Astrocyte (in vitro differentiated cells and primary cell): ENCODE results near the gene IER3. TPM values are rescaled to one million over a fixed set of nuclear protein-coding genes. Genes with fewer than 3 reads are reported as not detected.
"Not testable (repeated sequence)": the region's sequence is repeated elsewhere in the genome, so short reads cannot be mapped to it uniquely, and the experiment has no call there.

ENCODE experiments used
- DNase-seq: peaks from one replicate; pipeline ENCODE4 v3.0.0-alpha.2; 2010; ENCODE audit warnings: low read depth
- FAIRE-seq: peaks from 2 replicates; lab custom pipeline; 2011; peaks lifted over from hg19 to GRCh38; lab: Jason Lieb, UNC
- H2AFZ ChIP-seq: 2 replicates; pipeline ENCODE4 v1.6.0; 2012; ENCODE audit warnings: low read depth, low read length, inconsistent platforms
- H3K27ac ChIP-seq: 2 replicates; pipeline ENCODE4 v1.5.1; 2011; ENCODE audit warnings: low read depth, low read length, inconsistent platforms
- H3K27me3 ChIP-seq: 2 replicates; pipeline ENCODE4 v1.6.0; 2011; ENCODE audit warnings: low read length, inconsistent platforms; ENCODE audit not compliant: insufficient read depth
- H3K36me3 ChIP-seq: 2 replicates; pipeline ENCODE4 v1.5.1; 2011; ENCODE audit warnings: low read length, inconsistent platforms; ENCODE audit not compliant: insufficient read depth
- H3K4me1 ChIP-seq: 2 replicates; pipeline ENCODE4 v1.5.1; 2011; ENCODE audit warnings: low read length, inconsistent platforms; ENCODE audit not compliant: insufficient read depth
- H3K4me2 ChIP-seq: 2 replicates; pipeline ENCODE4 v1.6.0; 2012; ENCODE audit warnings: low read length, inconsistent platforms
- H3K4me3 ChIP-seq: 2 replicates; pipeline ENCODE4 v1.5.1; 2011; ENCODE audit warnings: low read depth, mild to moderate bottlenecking, low read length, inconsistent platforms; ENCODE audit not compliant: insufficient read depth
- H3K79me2 ChIP-seq: 2 replicates; pipeline ENCODE4 v1.6.0; 2012; ENCODE audit warnings: mild to moderate bottlenecking, low read length, inconsistent platforms; ENCODE audit not compliant: insufficient read depth
- H3K9ac ChIP-seq: 2 replicates; pipeline ENCODE4 v1.6.0; 2012; ENCODE audit warnings: mild to moderate bottlenecking, low read length, inconsistent platforms
- H3K9me3 ChIP-seq: 2 replicates; pipeline ENCODE4 v1.5.1; 2012; ENCODE audit warnings: low read depth, mild to moderate bottlenecking, low read length, inconsistent platforms; ENCODE audit not compliant: insufficient read depth
- H4K20me1 ChIP-seq: 2 replicates; pipeline ENCODE4 v1.6.0; 2012; ENCODE audit warnings: low read length, inconsistent platforms; ENCODE audit not compliant: insufficient read depth
- H3K27ac Mint-ChIP-seq: one replicate; pipeline ENCODE4 v1.8.0; 2021; ENCODE audit warnings: mild to moderate bottlenecking, mixed read lengths; ENCODE audit not compliant: unreplicated experiment
- H3K27me3 Mint-ChIP-seq: one replicate; pipeline ENCODE4 v1.8.0; 2021; ENCODE audit warnings: low read depth, mixed read lengths; ENCODE audit not compliant: unreplicated experiment
- H3K36me3 Mint-ChIP-seq: one replicate; pipeline ENCODE4 v1.8.0; 2021; ENCODE audit warnings: low read depth, mixed read lengths; ENCODE audit not compliant: unreplicated experiment
- H3K4me1 Mint-ChIP-seq: one replicate; pipeline ENCODE4 v1.8.0; 2021; ENCODE audit warnings: low read depth, mixed read lengths; ENCODE audit not compliant: unreplicated experiment
- H3K4me3 Mint-ChIP-seq: one replicate; pipeline ENCODE4 v1.8.0; 2021; ENCODE audit warnings: mild to moderate bottlenecking, moderate library complexity, mixed read lengths; ENCODE audit not compliant: unreplicated experiment
- H3K9me3 Mint-ChIP-seq: one replicate; pipeline ENCODE4 v1.8.0; 2021; ENCODE audit warnings: mild to moderate bottlenecking, mixed read lengths; ENCODE audit not compliant: unreplicated experiment
- EZH2 ChIP-seq: IDR thresholded peaks from 2 replicates; pipeline ENCODE4 v1.6.1; 2012; ENCODE audit warnings: mild to moderate bottlenecking, low read length, inconsistent platforms; ENCODE audit not compliant: insufficient read depth
- total RNA-seq: library from RNA; stranded (reverse); gene quantifications from 2 replicates; pipeline ENCODE4 v1.2.1, GENCODE V29; 2021
- TF ChIP-seq, protein P1 (sequence below): IDR thresholded peaks from 2 replicates; pipeline ENCODE4 v1.5.1; 2011; ENCODE audit warnings: low read depth, mild to moderate bottlenecking, inconsistent platforms, low read length, moderate library complexity; ENCODE audit not compliant: insufficient read depth

IER3 gene
- total RNA-seq, 1 donor from 2014 or later, result 221 TPM

DNA sequence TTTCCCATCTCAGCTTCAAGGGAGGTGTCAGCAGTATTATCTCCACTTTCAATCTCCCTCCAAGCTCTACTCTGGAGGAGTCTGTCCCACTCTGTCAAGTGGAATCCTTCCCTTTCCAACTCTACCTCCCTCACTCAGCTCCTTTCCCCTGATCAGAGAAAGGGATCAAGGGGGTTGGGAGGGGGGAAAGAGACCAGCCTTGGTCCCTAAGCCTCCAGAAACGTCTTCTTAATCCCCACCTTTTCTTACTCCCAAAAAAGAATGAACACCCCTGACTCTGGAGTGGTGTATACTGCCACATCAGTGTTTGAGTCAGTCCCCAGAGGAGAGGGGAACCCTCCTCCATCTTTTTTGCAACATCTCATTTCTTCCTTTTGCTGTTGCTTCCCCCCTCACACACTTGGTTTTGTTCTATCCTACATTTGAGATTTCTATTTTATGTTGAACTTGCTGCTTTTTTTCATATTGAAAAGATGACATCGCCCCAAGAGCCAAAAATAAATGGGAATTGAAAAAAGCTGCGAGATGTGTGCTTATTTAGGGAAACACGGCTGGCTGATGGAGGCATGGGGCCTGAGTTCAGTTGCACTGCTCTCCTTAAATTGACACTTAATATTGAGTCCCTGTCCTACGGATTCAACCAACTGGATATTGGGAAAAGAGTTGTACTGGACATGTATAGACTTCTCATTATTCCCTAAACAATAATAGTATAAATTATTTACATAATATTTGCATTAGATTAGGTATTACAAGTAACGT is 19.3 kb downstream of the IER3 start:
- Histone ChIP-seq H3K4me1 (peaks cover 34% of the 10 kb centered on the region), H3K4me3 (no peak overlapping the region), H4K20me1 (peaks cover 65% of the 10 kb centered on the region), H3K79me2 (peaks cover 52% of the 10 kb centered on the region), H2AFZ (no peak overlapping the region), H3K36me3 (peaks cover 39% of the 10 kb centered on the region), H3K9ac (peak overlapping the region; percentile 97), H3K9me3 (no peaks in the 10 kb centered on the region), H3K27me3 (no peaks in the 10 kb centered on the region), H3K27ac (no peak overlapping the region), H3K4me2 (peak overlapping the region; percentile 93)
- TF ChIP-seq, protein P1, sequence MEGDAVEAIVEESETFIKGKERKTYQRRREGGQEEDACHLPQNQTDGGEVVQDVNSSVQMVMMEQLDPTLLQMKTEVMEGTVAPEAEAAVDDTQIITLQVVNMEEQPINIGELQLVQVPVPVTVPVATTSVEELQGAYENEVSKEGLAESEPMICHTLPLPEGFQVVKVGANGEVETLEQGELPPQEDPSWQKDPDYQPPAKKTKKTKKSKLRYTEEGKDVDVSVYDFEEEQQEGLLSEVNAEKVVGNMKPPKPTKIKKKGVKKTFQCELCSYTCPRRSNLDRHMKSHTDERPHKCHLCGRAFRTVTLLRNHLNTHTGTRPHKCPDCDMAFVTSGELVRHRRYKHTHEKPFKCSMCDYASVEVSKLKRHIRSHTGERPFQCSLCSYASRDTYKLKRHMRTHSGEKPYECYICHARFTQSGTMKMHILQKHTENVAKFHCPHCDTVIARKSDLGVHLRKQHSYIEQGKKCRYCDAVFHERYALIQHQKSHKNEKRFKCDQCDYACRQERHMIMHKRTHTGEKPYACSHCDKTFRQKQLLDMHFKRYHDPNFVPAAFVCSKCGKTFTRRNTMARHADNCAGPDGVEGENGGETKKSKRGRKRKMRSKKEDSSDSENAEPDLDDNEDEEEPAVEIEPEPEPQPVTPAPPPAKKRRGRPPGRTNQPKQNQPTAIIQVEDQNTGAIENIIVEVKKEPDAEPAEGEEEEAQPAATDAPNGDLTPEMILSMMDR, result no peak
- no peak for TF ChIP-seq EZH2
- DNase-seq (no peak), FAIRE-seq (no peak)
- Mint-ChIP-seq H3K27me3 (no peaks in the 10 kb centered on the region), H3K4me3 (peak overlapping the region; percentile 100), H3K9me3 (no peaks in the 10 kb centered on the region), H3K36me3 (peaks cover 28% of the 10 kb centered on the region), H3K4me1 (peaks cover 25% of the 10 kb centered on the region), H3K27ac (peak overlapping the region; percentile 81)

DNA sequence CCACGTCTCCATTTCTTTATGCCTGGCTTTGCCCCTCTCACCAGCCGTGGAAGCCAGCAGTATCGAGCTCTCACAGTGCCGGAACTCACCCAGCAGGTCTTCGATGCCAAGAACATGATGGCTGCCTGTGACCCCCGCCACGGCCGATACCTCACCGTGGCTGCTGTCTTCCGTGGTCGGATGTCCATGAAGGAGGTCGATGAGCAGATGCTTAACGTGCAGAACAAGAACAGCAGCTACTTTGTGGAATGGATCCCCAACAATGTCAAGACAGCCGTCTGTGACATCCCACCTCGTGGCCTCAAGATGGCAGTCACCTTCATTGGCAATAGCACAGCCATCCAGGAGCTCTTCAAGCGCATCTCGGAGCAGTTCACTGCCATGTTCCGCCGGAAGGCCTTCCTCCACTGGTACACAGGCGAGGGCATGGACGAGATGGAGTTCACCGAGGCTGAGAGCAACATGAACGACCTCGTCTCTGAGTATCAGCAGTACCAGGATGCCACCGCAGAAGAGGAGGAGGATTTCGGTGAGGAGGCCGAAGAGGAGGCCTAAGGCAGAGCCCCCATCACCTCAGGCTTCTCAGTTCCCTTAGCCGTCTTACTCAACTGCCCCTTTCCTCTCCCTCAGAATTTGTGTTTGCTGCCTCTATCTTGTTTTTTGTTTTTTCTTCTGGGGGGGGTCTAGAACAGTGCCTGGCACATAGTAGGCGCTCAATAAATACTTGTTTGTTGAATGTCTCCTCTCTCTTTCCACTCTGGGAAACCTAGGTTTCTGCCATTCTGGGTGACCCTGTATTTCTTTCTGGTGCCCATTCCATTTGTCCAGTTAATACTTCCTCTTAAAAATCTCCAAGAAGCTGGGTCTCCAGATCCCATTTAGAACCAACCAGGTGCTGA is 20.3 kb downstream of the IER3 start:
- not testable (repeated sequence) for H3K9me3 ChIP-seq, H3K27me3 ChIP-seq, DNase-seq, H3K27me3 Mint-ChIP-seq, FAIRE-seq, H3K27ac ChIP-seq, H2AFZ ChIP-seq, H3K9me3 Mint-ChIP-seq
- Histone ChIP-seq H3K4me2 (peak overlapping the region; percentile 93), H3K4me3 (peak overlapping the region; percentile 91), H3K79me2 (peaks cover 61% of the 10 kb centered on the region), H3K9ac (peak overlapping the region; percentile 97), H3K4me1 (peaks cover 40% of the 10 kb centered on the region), H3K36me3 (peaks cover 31% of the 10 kb centered on the region), H4K20me1 (peaks cover 65% of the 10 kb centered on the region)
- Mint-ChIP-seq H3K4me3 (peak overlapping the region; percentile 100), H3K4me1 (peaks cover 31% of the 10 kb centered on the region), H3K27ac (peak overlapping the region; percentile 88), H3K36me3 (peaks cover 28% of the 10 kb centered on the region)

GRCh38 chr6:30723159-30723842 is 21.0 kb downstream of the IER3 start:
- not testable (repeated sequence) for H2AFZ ChIP-seq, H3K27me3 Mint-ChIP-seq, DNase-seq, FAIRE-seq, H3K27me3 ChIP-seq, H3K9me3 Mint-ChIP-seq, H3K9me3 ChIP-seq
- peaks cover 28% of the 10 kb centered on the region for H3K36me3 Mint-ChIP-seq
- Histone ChIP-seq H3K9ac (peak overlapping the region; percentile 97), H3K36me3 (peaks cover 31% of the 10 kb centered on the region), H3K4me2 (peak overlapping the region; percentile 93), H3K79me2 (peaks cover 69% of the 10 kb centered on the region), H3K4me3 (peak overlapping the region; percentile 91), H3K27ac (peak overlapping the region; percentile 7), H3K4me1 (peaks cover 46% of the 10 kb centered on the region), H4K20me1 (peaks cover 61% of the 10 kb centered on the region)
- peak overlapping the region; percentile 100 for H3K4me3 Mint-ChIP-seq
- peaks cover 36% of the 10 kb centered on the region for H3K4me1 Mint-ChIP-seq
- H3K27ac Mint-ChIP-seq, result peak overlapping the region; percentile 88
